ENCODE measurements around the gene IPO13.

IPO13 gene

DNA sequence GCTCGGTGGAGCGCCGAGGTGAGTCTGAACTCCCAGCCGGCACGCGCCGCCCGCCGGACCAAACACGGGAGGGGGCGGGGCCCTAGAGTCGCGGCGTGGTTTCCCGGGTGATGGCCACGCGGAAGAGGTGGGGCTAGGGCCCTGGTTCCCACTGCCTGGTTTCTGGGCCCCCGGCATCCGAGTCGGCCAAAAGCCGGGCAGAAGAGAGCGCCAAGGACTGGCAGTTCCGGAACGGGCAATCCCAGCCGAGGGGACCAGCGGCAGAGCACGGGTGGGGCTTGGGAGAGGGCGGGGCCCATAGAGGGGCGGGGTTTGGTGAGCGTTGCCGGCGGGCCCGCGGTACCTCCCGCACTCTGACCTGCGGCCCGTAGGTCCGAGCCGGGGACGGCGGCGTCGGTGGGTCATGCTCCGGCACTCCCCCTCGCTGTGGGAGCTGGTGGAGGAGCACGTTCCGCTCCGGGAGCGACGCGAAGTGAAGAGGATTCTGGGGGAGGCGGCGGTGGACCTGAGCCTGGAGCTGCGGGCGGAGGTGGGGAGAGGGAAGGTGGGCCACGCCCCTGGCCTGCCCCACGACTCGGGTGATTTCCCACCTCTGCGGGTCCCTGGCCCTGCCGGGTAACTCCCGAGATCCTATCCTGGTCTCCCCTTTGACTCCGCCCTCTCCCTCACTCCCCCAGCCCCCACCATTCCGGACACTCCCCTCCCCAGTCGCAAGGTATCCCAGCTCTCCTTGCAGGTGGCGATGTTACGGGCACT lies 44.9 kb downstream of the IPO13 start, which contains the start of gene CCDC24:
Gene CCDC24 (plus strand): TSS at position 124 of the 756 bp plus-strand sequence. CDS start 280 bp downstream, at position 404.
- peak; percentile 81 for DNase-seq

DNA sequence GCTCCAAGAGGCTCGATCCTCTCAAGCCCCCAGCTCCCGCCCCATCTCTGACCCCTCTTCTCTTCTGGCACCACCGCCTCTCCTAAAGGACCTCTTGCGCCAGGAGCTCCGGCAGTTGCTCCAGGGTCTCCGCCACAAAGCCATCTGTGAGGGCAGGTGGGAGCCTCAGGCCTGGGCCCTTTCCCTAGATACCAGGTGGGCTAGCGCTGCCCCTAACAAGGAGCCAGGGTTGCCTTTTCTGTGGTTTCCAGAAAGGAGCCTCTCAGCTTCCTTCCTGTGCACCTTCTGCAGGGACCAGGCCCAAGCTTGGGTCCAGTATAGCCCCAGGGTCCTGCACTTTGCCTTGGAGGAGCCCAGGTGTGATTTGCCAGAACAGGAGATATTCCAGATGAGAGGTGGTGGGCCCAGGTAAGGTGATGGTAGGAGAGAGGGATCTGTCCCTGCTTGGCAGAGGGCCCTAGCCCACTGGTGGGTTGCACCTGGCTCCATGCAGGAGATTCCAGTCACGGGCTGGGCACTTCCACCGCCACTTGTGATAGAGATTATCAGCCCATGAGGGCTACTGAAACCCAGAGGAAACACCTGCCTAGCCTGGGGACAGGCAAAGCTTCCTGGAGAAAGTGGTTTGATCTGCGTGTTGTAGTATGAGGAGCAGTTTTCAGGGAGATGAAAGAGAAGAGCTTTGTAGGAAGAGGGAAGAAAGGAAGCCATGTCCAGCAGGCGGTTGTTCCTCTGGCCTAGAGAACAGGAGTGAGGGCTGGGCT lies 45.7 kb downstream of the IPO13 start:
- DNase-seq, result no peak

DNA sequence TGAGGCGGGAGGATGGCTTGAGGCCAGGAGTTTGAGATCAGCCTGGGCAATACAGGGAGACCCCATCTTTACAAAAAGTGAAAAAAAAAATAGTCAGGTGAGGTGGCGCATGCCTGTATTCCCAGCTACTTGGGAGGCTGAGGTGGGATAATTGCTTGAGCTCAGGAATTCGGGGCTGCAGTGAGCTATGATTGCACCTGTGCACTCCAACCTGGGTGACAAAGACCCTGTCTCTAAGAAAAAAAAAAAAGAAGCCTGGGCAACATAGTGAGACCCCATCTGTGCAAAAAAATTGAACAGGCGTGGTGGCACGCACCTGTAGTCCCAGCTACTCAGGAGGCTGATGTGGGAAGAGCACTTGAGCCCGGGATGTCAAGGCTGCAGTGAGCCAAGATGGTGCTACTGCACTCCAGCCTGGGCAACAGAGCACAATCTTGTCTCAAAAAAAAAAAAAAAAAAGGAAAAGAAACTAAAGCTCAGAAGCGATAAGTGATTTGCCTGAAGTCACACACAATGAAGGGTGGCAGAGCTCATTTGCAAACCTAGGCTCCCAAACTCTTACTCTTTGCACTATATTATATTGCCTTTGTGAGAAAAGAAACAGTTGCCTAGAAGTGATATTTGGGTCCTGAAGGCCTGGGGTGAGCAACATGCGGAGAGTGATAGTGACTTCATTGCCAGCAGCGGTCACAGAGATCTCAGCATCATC lies 46.6 kb downstream of the IPO13 start:
- no peak for DNase-seq

DNA sequence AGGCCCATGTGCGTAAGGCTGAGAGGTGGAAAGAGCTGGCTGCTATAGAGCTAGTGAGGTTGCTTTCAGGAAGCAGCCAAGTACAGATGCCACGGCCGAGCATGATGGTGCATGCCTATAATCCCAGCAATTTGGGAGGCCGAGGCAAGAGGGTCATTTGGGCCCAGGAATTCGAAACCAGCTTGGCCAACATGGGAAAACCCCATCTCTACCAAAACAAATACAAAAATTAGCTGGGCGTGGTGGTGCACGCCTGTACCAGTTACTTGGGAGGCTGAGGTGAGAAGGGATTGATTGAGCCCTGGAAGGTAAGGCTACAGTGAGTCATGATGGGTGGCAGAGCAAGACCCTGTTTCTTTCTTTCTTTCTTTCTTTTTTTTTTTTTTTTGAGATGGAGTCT lies 47.3 kb downstream of the IPO13 start:
- DNase-seq, result no peak

DNA sequence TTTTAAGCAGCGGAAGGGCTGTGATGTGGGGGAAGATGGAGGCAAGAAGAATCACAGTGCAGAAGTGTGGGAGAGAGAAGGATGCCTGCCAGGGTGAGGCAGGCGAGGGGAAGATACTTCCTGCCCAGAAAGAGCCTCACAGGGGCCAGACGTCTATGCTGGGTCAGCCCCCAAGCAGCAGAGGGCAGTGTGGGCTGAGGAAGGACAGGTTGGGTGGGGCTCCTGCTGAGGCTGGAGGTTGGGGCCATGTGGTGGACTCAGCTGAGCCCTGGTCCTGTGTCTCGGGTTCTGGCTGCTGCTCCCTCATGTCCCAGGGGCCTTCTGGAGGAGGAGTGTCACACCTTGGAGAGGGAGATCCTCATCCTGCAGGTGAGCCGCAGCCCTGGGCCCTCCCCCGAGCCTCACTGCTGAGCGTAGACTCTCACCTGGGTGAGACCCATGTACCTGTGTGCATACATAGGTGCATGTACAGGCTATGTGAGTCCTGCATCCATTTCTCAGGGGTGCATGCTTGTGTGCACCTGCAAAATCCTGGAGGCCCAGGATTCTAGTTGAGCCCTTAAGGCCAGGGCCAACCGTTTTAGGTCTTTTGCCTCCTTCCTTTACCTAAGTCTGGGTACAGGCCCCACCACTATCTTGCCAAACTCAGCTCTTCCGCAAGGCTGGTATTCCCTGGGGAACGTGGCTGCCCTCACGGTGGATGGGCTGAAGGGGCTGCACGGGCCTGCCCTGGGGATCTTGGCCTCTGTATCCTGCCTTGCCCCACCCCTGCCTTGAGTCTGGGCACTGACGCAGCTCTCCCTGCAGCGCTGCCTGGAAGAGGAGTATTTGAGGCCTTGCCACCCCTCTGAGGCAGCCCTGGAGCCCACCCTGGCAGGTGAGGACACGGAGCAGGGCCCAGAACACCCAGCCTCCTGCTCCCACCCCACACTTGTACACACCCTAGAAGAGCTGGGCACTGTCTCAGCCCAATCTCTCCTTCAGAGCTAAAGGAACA lies 48.3 kb downstream of the IPO13 start:
- no peak for DNase-seq

DNA sequence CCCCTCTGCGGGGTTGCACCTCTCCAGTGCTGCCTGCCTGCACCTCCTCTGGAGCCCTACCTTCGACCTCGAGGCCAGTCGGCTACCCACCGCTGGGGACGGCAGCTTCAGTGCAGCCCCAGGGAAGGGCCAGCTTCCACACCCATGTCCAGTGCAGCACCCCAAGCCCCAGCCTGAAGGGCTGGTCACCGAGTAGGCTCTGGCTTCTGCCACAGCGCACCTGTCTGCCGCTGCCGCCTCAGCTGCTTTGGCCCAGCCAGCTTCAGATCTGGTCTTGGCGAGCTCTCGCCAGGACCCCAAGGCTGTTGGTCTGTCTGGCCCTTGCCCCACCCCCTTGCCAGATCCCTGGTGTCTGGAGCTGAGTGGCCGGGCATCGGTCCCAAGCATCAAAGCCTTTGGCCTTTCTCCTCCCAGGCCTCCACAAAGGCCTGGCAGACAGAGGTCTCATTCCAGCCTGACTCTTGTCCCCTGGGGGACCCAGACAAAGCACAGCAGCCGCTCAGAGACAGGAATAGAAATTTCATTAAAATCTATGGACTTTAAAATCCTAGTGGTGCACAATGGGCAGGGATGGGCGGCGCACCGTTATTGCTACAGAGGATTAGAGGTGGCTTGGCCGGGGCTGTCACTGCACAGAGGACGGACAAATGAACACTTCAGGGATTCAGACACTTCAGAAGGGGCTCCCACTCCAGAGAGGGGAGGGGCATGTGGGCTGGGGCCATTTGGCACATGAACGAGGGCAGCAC lies 49.4 kb downstream of the IPO13 start:
- DNase-seq, result no peak

DNA sequence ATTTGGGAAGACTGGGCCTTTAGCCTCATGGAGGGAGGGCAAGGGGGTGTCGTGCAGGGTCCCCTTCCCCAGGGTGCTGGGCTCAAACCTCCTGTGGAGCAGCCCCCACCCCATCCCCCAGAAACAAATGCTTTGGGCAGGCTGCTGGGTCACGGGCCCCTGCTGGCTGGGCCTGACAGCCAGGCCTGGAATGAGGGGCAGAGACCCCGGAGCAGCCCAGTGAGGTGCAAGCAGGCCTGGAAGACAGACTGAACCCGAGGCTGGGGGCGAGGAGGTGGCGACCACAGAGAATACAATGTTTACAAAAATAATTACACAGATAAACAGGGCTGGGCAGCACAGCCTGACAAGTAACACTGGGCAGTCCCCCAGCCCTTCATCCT lies 50.0 kb downstream of the IPO13 start:
- DNase-seq, result no peak

DNA sequence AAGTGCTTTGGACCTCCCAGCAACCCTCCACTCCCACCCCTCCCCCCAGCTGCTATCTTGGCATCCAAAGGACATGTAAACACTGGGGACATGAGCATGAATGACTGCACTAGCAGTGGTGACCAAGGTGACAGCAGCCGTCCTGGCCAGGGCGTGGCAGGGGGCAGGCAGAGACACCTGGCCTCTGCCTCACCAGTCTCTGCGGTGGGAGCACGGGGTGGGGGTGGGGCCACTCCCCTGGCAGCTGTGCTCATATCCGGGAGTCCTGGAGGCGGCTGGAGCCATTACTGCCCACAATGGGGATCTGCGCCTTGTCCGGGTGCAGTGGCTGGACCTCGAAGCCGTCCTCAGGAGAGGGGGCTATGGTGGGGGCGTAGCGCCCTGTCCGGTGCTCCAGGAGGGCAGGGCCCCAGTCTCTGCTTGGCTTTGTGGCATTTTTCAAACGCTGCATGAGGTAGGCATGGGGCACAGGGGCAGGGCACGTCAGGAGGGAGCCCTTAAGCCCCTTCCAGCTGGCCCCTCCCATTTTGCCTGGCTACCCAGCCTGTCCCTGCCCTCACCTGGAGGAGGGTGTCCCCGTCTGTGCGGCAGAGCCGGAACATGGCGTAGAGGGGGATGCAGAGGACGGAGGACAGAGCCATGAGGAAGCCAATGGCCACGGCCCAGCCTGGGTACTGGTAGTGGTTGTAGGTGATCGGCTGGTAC lies 50.7 kb downstream of the IPO13 start:
- DNase-seq, result no peak

DNA sequence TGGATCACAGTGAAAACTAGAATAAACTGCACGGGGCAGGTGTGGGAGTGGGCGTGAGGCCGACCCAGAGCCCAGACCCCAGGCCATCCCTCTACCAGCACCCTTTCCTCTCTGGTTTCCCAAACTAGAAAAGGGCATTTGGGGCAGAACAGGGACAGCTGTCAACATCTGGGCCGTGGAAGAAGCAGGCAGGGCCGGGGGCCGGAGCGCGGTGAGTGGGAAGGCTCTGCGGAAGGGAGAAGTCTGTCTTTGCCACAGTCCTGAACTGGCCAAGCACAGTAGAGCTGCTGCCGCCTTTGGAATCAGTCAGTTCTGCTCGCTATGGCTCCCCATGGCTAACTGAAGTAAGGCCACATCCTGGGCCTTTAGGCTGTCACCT lies 51.2 kb downstream of the IPO13 start:
- DNase-seq, result no peak

DNA sequence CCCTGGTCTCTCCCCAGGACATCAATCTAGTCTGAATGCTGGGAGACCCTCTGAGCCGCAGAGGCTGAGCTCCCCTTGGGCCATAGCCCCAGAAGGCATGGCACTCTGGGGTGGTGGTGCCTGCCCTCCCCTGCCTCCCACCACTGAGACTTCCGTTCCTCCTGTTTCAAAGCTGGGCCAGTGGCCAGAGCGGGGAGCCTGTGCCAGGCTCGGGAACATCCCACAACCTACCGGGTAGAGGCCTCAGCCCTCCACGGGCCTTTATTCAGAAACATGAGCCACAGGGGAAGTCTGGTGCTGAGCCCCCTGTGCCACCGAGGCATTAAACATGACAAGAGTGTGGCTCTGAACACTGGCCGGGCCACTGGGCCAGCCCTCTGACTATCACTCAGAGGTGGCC lies 52.7 kb downstream of the IPO13 start:
- DNase-seq, result no peak

DNA sequence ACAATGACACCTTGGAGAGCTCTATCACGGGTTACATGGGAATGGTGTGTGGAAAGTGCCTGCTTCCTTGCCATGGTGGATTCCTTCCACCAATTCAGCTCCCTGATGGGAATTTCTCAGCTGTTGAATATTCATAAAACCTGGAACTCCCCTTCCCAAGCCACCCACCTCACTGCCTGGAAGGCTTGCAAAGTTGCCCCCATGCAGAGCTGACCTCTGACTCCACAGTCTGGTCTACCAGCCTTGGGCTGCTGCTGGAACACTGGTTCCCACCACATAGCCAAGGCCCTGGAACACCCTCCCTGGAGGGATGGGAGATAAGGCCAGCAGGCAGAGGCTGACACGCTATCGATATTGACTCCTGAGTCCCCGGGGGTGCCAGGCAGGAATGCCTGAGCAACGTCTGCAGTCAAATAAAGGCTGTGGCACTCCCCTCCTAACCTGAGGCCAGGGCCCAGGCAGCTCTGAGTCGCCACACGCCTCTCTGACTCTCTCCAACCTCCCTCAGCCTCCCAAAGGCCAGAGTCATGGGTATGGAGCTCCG lies 53.4 kb downstream of the IPO13 start:
- no peak for DNase-seq

DNA sequence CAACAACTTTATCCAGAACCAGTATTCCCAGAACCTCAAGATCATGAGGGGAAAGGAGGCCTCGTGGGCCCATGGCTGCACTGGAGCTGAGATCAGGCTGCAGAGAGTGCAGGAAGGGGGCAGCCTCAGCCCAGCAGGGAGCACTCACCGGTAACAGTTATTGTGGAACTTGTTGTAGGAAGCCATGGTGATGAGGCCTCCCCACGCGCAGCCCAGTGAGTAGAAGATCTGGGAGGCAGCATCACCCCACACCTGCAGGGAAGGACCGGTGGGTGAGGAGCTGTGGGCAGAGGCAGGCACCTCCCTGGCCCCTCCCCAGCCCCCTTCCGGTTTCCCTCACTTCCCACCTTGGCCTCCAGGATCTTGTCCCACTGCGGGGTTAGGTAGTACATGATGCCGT lies 55.4 kb downstream of the IPO13 start:
- no peak for DNase-seq

DNA sequence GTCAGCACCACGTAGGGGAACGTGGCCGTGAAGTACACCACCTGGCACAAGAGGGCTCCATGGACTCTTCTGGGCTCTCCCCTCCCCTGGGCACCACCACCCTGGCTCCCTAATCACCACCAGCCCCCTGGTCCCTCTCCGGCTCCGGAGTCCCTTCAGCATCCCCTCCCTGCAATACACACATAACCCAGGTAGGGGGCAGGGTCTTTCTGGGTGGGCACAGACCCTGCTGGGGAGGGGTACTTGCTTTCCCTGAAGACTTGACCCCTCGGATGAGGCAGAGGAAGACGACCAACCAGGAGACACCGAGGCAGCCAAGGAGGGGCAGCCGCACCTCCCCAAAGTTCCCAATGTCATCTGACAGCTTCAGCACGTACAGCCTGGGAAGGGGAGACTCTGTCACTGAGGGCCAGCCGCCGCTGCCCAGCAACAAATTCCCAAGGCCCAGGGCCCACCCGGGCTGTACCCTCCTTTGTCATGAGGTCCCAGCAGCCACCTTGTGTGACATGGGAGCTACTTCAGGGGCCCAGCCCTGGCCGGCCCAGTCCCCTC lies 55.9 kb downstream of the IPO13 start:
- DNase-seq, result no peak

DNA sequence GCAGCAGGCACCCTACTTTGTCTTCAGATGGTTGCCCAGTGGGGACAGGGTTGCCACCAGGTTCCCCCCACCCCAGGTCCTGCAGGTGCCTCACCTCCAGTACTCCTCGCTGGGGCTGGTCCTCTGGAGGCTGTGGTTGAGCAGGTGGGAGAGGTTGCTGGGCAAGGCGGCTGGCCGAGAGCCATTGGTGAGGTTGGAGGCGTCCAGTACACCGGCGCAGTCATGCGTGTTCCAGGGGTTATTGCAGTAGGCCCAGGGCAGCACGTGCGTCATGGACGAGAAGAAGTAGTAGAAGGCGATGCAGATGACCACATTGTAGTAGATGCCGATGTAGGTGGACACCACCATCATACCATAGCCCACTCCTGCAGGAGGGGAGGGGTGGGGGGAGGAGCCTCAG lies 61.5 kb downstream of the IPO13 start:
- no peak for DNase-seq

DNA sequence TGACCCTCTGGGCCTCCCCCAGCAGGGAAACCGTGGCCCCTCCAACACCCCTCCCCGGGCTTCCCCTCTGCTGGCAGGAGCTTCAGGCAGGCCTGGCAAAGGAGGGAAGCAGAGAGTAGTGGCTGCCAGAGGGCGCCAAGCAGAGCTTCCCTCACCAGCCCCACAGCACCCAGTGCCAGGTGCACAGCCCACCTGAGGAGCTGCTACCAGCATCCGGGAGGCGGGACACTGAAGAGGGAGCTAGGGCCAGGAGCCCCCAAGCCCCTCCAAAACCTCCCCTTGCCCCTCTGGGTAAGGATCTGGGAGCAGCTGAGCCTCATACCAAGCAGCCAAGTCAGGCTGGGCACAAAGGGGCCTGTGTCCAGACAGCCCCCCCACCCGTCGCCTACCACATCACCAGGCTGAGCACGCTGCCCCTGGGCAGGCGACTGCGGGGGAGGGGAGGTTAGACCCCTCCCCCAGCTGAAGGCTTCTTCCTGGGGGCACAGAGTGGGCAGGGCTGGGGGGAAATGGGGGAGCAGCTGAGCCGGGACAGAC lies 64.3 kb downstream of the IPO13 start:
- no peak for DNase-seq

DNA sequence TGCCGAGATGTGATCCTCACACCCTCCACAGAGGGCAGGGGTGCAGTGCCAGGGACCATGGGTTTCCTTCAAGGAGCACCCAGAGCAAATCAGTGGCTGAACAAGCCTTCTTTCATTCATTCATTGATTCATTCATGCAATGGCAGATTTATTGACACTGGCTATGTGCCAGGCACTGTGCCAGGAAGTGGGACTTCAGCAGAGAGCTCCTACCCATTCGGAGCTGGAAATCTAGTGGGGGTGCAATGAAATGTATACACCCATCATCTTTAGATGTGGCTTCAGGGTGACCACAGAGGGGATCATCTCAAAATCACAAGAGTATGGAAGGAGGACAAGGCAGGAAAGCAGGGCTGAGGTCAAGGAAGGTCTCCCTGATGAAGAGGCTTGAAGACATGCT lies 65.7 kb downstream of the IPO13 start:
- no peak for DNase-seq

DNA sequence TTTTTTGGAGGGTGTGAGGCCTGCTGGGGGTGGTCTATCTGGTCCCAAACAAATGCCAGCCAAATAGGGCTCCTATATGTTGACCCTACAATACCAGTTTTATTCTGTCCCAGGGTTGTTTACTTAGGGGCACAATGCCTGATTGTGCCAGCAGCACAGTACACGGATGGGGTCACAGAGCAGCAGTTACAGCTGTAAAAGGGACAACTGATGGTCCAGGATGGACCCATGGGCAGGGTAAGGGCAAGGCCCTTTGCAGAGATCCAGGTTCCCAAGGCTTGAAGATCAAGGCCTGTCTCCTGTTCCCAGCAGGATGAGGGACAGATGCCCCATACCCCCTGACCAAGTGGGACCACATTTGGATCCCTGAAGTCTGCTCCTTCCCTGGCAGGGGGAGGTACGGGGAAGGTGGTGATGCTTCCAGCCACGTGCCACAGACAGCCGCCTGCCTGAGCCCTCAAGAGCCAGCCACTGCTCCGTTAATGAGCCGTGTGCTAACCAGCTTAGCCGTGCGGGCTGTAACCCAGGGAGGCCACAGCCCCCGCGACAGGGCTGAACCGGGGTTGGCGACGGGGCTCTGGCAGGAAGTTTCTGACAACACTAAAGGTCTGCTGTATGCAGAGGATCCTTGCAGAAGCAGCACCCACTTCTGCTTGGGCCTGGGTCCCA lies 66.3 kb downstream of the IPO13 start:
- no peak for DNase-seq

DNA sequence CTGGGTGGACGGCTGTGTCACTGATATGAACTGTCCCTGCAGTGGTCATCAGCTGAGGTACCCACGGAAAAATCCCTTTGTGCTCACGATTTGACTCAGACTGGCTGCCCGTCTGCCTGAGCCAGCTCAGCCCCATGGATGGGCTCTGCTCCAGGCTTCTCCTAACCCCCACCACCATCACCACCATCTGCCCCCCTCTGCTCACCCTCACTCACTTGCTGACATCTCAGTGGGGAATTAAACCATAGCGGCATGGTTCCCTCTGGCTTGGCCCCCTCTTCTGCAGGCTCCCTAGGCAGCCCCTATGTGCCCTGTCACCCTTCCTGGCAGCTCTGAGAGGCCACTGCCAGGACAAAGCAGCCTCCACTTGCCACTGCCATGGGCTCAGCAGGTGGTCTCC lies 67.2 kb downstream of the IPO13 start:
- DNase-seq, result no peak

DNA sequence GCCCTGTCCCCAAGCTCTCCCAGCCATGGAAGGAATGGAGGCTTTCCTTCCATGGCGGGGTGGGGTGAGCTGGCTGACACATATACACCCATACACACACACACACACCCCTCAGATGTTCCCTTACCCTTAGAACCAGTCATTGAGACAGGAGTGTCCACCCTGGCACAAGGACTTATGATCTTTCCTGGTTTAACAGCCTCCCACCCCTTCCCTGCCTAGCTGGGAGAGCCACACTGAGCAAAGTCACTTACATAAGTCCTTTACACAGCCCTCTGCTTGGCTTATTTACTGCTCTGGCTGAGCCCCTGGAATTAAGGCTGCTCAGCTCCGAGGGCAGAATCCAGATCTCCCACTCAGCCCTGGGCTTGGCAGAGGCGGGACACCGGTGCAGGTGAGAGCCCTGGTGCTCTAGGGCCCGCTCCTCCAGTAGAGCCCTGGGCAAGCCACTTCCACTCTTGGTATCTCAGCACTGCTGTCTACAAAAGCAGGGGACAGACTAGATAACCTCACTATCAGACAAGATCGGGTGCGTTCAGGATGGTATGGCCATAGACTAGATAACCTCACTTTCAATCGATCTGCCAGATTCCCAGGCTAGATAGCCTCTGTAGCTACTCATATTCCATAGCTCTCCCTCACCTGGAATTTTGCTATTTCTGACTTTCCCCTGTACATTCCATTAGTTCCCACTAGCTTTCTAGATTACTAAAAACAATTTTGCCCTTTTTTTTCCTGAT lies 67.8 kb downstream of the IPO13 start:
- DNase-seq, result no peak
